Gastrocnemius medialis (tissue), 4 donors: ENCODE data around the gene LCN15. TPM values are rescaled to one million over a fixed set of nuclear protein-coding genes. Genes with fewer than 3 reads are reported as not detected.
A peak's percentile ranks its signal among the peaks of the same experiment; 100 is the strongest.
"Not testable (repeated sequence)": the region's sequence is repeated elsewhere in the genome, so short reads cannot be mapped to it uniquely, and the experiment has no call there.

Source experiments
- ATAC-seq, 2 donors: fragments of 150-250 bp; one replicate each; pipeline ENCODE4 v1.9.1; 2016
- DNase-seq, 2 donors: peaks; one replicate each; pipeline ENCODE4 v3.0.0-alpha.2; 2019
- H3K27ac ChIP-seq, 4 donors: fragments of 200-600 bp; sonication (generic); 1 replicate in 1 of 4; 2 replicates in 3 of 4; pipeline ENCODE4 v1.5.1; 2016 to 2018; ENCODE audit warnings: mild to moderate bottlenecking in 2 of 4, moderate library complexity in 1 of 4
- H3K27me3 ChIP-seq, 3 donors: fragments of 200-600 bp; sonication (generic) in 2 of 3; 1 replicate in 1 of 3; 2 replicates in 2 of 3; pipeline versions ENCODE4 v1.5.1 to v1.6.0; 2016 to 2019; ENCODE audit warnings: mild to moderate bottlenecking in 1 of 3, moderate library complexity in 1 of 3
- H3K36me3 ChIP-seq, 2 donors: fragments of 200-600 bp; sonication (generic) in 1 of 2; one replicate each; pipeline ENCODE4 v1.5.1; 2017 to 2018
- H3K4me1 ChIP-seq, 2 donors: fragments of 200-600 bp; sonication (generic) in 1 of 2; one replicate each; pipeline ENCODE4 v1.5.1; 2016 to 2017; ENCODE audit warnings: mild to moderate bottlenecking in 2 of 2
- H3K4me3 ChIP-seq, 4 donors: fragments of 200-600 bp; sonication (generic) in 3 of 4; 1 replicate in 1 of 4; 2 replicates in 3 of 4; pipeline ENCODE4 v1.5.1; 2016 to 2019; ENCODE audit warnings: mild to moderate bottlenecking in 2 of 4
- H3K9me3 ChIP-seq, 3 donors: fragments of 200-600 bp; sonication (generic) in 2 of 3; 1 replicate in 1 of 3; 2 replicates in 2 of 3; pipeline ENCODE4 v1.5.1; 2016 to 2019
- CTCF ChIP-seq, 5 experiments: fragments of 450-650 bp in 3 of 5; fragments of 200-600 bp in 2 of 5; sonication (generic) in 2 of 5; IDR thresholded peaks in 4 of 5; conservative IDR thresholded peaks in 1 of 5; 1 replicate in 4 of 5; 2 replicates in 1 of 5; pipeline ENCODE4 v1.5.1; 2016 to 2019; ENCODE audit warnings: antibody characterized with exemption in 5 of 5, mild to moderate bottlenecking in 3 of 5, moderate library complexity in 3 of 5
- POLR2A ChIP-seq, 2 donors: fragments of 450-650 bp; IDR thresholded peaks; one replicate each; pipeline ENCODE4 v1.6.1; 2017; ENCODE audit warnings: antibody characterized with exemption in 2 of 2, mild to moderate bottlenecking in 2 of 2, moderate library complexity in 2 of 2
- in situ Hi-C, 4 donors: fragments of 200-750 bp; cut with MboI; loops; one replicate each; pipeline versions ENCODE4 v1.15.0 to v1.8.0; 2017; ENCODE audit warnings: low sequenced_read_pairs in 4 of 4
- intact Hi-C: fragments of 100-400 bp; cut with DNase I; formaldehyde crosslinking; loops from one replicate; pipeline ENCODE4 v1.15.1; 2023; ENCODE audit warnings: low total_unique reads
- total RNA-seq, 4 donors: library from RNA; depleted of rRNA; stranded (reverse); fragments of >200 nt; gene quantifications; one replicate each; pipeline versions ENCODE4 v1.1.0 to v1.2.3, GENCODE V29; 2016

Gene LCN15
- total RNA-seq, 4 donors from 2014 or later = not detected

GRCh38 chr9:136714096-136714892, 50.0 kb downstream of the LCN15 start:
- H3K4me3 ChIP-seq = peak overlapping the region in 2 of 4 donors; percentile 46 to 51
- H3K36me3 ChIP-seq = no peaks in the 10 kb centered on the region
- in situ Hi-C loops = no loop called here
- ATAC-seq (peak; percentile 46 to 64), DNase-seq (no peak)
- peaks cover 24 to 38% (median 36%) of the 10 kb centered on the region in 3 donors for H3K27me3 ChIP-seq
- no peaks in the 10 kb centered on the region for H3K9me3 ChIP-seq
- H3K4me1 ChIP-seq = peaks cover 0 to 10% of the 10 kb centered on the region in 2 donors
- TF ChIP-seq CTCF (IDR thresholded peaks at IDR 0.05 in 4 of 5, conservative IDR thresholded peaks at IDR 0.05 in 1 of 5) = no peak
- no peak for TF ChIP-seq POLR2A (IDR thresholded peaks at IDR 0.05)
- intact Hi-C loops = no loop called here
- H3K27ac ChIP-seq = peak overlapping the region; percentile 33 to 81 (median 68)

- Histone ChIP-seq H3K4me1 (peaks cover 0 to 10% of the 10 kb centered on the region in 2 donors), H3K4me3 (peak overlapping the region in 2 of 4 donors; percentile 46 to 51), H3K36me3 (no peaks in the 10 kb centered on the region), H3K27ac (peak overlapping the region in 3 of 4 donors; percentile 60 to 81 (median 75)), H3K27me3 (peaks cover 24 to 38% (median 36%) of the 10 kb centered on the region in 3 donors), H3K9me3 (no peaks in the 10 kb centered on the region)
- DNase-seq (no peak), ATAC-seq (no peak)
- intact Hi-C loops = no loop called here
- in situ Hi-C loops = no loop called here
- TF ChIP-seq CTCF (IDR thresholded peaks at IDR 0.05 in 4 of 5, conservative IDR thresholded peaks at IDR 0.05 in 1 of 5) (no peak), POLR2A (IDR thresholded peaks at IDR 0.05) (no peak)
Measured at GRCh38 chr9:136713550-136713949, 50.8 kb downstream of the LCN15 start.

GRCh38 chr9:136712690-136713544, 51.4 kb downstream of the LCN15 start:
- Histone ChIP-seq H3K27ac (peak overlapping the region in 3 of 4 donors; percentile 60 to 81 (median 75)), H3K36me3 (no peaks in the 10 kb centered on the region), H3K4me3 (peak overlapping the region; percentile 38 to 51 (median 43)), H3K27me3 (peaks cover 24 to 38% (median 36%) of the 10 kb centered on the region in 3 donors), H3K9me3 (no peaks in the 10 kb centered on the region), H3K4me1 (peaks cover 0 to 10% of the 10 kb centered on the region in 2 donors)
- ATAC-seq (no peak), DNase-seq (no peak)
- intact Hi-C loops = no loop called here
- TF ChIP-seq CTCF (IDR thresholded peaks at IDR 0.05 in 4 of 5, conservative IDR thresholded peaks at IDR 0.05 in 1 of 5) = no peak
- no peak for TF ChIP-seq POLR2A (IDR thresholded peaks at IDR 0.05)
- in situ Hi-C loops = no loop called here

GRCh38 chr9:136711751-136712689, 52.3 kb downstream of the LCN15 start, which contains the start of gene DIPK1B:
TSS of gene DIPK1B (plus strand) at chr9:136712572. CDS start at chr9:136712666, 94 bp downstream.
- Histone ChIP-seq H3K9me3 (no peaks in the 10 kb centered on the region), H3K36me3 (no peaks in the 10 kb centered on the region), H3K4me3 (peak within 1 kb of the TSS; percentile 38 to 51 (median 43)), H3K27me3 (peaks cover 24 to 38% (median 36%) of the 10 kb centered on the region in 3 donors), H3K4me1 (peaks cover 0 to 10% of the 10 kb centered on the region in 2 donors), H3K27ac (peak within 1 kb of the TSS in 3 of 4 donors; percentile 60 to 81 (median 75))
- ATAC-seq (no peak), DNase-seq (no peak)
- TF ChIP-seq CTCF (IDR thresholded peaks at IDR 0.05 in 4 of 5, conservative IDR thresholded peaks at IDR 0.05 in 1 of 5) (no peak), POLR2A (IDR thresholded peaks at IDR 0.05) (no peak)
- in situ Hi-C loops (no loop called here), intact Hi-C loops (no loop called here)

- H3K4me1 ChIP-seq, intact Hi-C loops, H3K9me3 ChIP-seq, DNase-seq, H3K36me3 ChIP-seq, ATAC-seq, H3K4me3 ChIP-seq, in situ Hi-C loops: not testable (repeated sequence)
- Histone ChIP-seq H3K27me3 (peaks cover 24 to 38% (median 36%) of the 10 kb centered on the region in 3 donors), H3K27ac (peak overlapping the region in 1 of 4 donors; percentile 36)
Measured at GRCh38 chr9:136711219-136711648, 53.1 kb downstream of the LCN15 start.
